ENCODE measurements around the gene MPV17L. TPM values are rescaled to one million over a fixed set of nuclear protein-coding genes. Genes with fewer than 3 reads are reported as not detected.

Gene MPV17L
- polyA plus RNA-seq, 1 of the 3 experiments (the other 2 are of a cell fraction), result 0.43 TPM

- CTCF ChIA-PET, result interaction anchor here (1.1 kb wide), 1 partner anchor 100 kb away, joined by 3 read pairs; no protein-coding TSS in a partner anchor
- POLR2A ChIA-PET, result no interaction called here
These were observed 55.1 kb downstream of the MPV17L start for GRCh38 chr16:15450624-15451023.

GRCh38 chr16:15451098-15451731 is 55.7 kb downstream of the MPV17L start:
- POLR2A ChIA-PET, result no interaction called here
- CTCF ChIA-PET, result no interaction called here

More at GRCh38 chr16:15450624-15451023, 55.1 kb downstream of the MPV17L start:
- Histone ChIP-seq H3K9me3 (no peaks in the 10 kb centered on the region), H2AFZ (ENCODE audit: low read depth) (no peak overlapping the region), H3K27ac (ENCODE audit: low read depth in 2 of 2, low read length in 1 of 2) (no peak overlapping the region), H3K4me1 (ENCODE audit: control insufficient read depth in 1 of 2, insufficient read depth in 2 of 2, low read depth in 1 of 2, low read length in 1 of 2) (no peaks in the 10 kb centered on the region), H3K4me2 (no peak overlapping the region), H3K27me3 (ENCODE audit: insufficient read depth) (no peaks in the 10 kb centered on the region), H3K4me3 (ENCODE audit: low read depth in 2 of 2, low read length in 1 of 2) (no peak overlapping the region), H3K79me2 (ENCODE audit: insufficient read depth) (peaks cover 11% of the 10 kb centered on the region; the same call in 1 of the 2 replicates), H3K9me2 (no peaks in the 10 kb centered on the region), H3K9ac (no peak overlapping the region), H3K36me3 (replicated peaks in 1 of 2; ENCODE audit: control insufficient read depth in 1 of 2, insufficient read depth in 2 of 2, low read length in 1 of 2) (peaks cover 0 to 1% of the 10 kb centered on the region in 2 experiments), H4K20me1 (ENCODE audit: insufficient read depth) (no peaks in the 10 kb centered on the region), H3F3A (replicated peaks; ENCODE audit: insufficient read depth) (no peaks in the 10 kb centered on the region)
- TF ChIP-seq FOSL2 (IDR thresholded peaks at IDR 0.05; ENCODE audit: borderline replicate concordance, low read depth) (no peak), ELF1 (IDR thresholded peaks at IDR 0.05) (no peak)
- WGBS (ENCODE audit: low lambda C conversion rate), result 95% methylated on average over 6 of the region's 6 CpGs
- DNase-seq, result no peak

GRCh38 chr16:15452246-15452855 is 56.8 kb downstream of the MPV17L start:
- Histone ChIP-seq H3K9me2 (no peaks in the 10 kb centered on the region), H3K27ac (ENCODE audit: low read depth in 2 of 2, low read length in 1 of 2) (no peak overlapping the region), H3K9ac (no peak overlapping the region), H3F3A (replicated peaks; ENCODE audit: insufficient read depth) (no peaks in the 10 kb centered on the region), H3K27me3 (ENCODE audit: insufficient read depth) (no peaks in the 10 kb centered on the region), H4K20me1 (ENCODE audit: insufficient read depth) (no peaks in the 10 kb centered on the region), H2AFZ (ENCODE audit: low read depth) (no peak overlapping the region), H3K4me2 (no peak overlapping the region), H3K79me2 (ENCODE audit: insufficient read depth) (peaks cover 6% of the 10 kb centered on the region; the same call in 1 of the 2 replicates), H3K36me3 (replicated peaks in 1 of 2; ENCODE audit: control insufficient read depth in 1 of 2, insufficient read depth in 2 of 2, low read length in 1 of 2) (no peaks in the 10 kb centered on the region), H3K4me3 (ENCODE audit: low read depth in 2 of 2, low read length in 1 of 2) (no peak overlapping the region), H3K4me1 (ENCODE audit: control insufficient read depth in 1 of 2, insufficient read depth in 2 of 2, low read depth in 1 of 2, low read length in 1 of 2) (no peaks in the 10 kb centered on the region), H3K9me3 (no peaks in the 10 kb centered on the region)
- WGBS (ENCODE audit: low lambda C conversion rate), result 88% methylated on average over 8 of the region's 8 CpGs
- POLR2A ChIA-PET, result no interaction called here
- CTCF ChIA-PET, result interaction anchor here (0.7 kb wide), 1 partner anchor 77 kb away, joined by 4 read pairs; no protein-coding TSS in a partner anchor
- DNase-seq, result no peak
- no peak for TF ChIP-seq FOXM1 (IDR thresholded peaks at IDR 0.05; ENCODE audit: low read depth)
- no peak for TF ChIP-seq MXI1 (IDR thresholded peaks at IDR 0.05; ENCODE audit: low read depth, low read length)
- TF ChIP-seq USF1 (IDR thresholded peaks at IDR 0.05; ENCODE audit: borderline replicate concordance, low read depth), result no peak
- no peak for TF ChIP-seq TCF12 (IDR thresholded peaks at IDR 0.05)
- no peak for TF ChIP-seq GABPA (IDR thresholded peaks at IDR 0.05; ENCODE audit: low read depth)
- TF ChIP-seq RAD21 (IDR thresholded peaks at IDR 0.05; ENCODE audit: low read length), result no peak
- TF ChIP-seq RCOR1 (IDR thresholded peaks at IDR 0.05; ENCODE audit: low read length), result no peak
- TF ChIP-seq JUND (IDR thresholded peaks at IDR 0.05), result no peak
- TF ChIP-seq YY1 (IDR thresholded peaks at IDR 0.05; ENCODE audit: low read depth), result no peak
- no peak for TF ChIP-seq CHD2 (IDR thresholded peaks at IDR 0.05; ENCODE audit: low read length, partially characterized antibody)
- no peak for TF ChIP-seq TEAD4 (IDR thresholded peaks at IDR 0.05; ENCODE audit: borderline replicate concordance, insufficient read depth)
- no peak for TF ChIP-seq MAX (IDR thresholded peaks at IDR 0.05; ENCODE audit: low read depth)

More at GRCh38 chr16:15451098-15451731, 55.7 kb downstream of the MPV17L start:
- no peaks in the 10 kb centered on the region for H3K9me3 ChIP-seq
- no peak overlapping the region for H3K27ac ChIP-seq (ENCODE audit: low read depth in 2 of 2, low read length in 1 of 2)
- no peaks in the 10 kb centered on the region for H3F3A ChIP-seq (replicated peaks; ENCODE audit: insufficient read depth)
- H3K4me1 ChIP-seq (ENCODE audit: control insufficient read depth in 1 of 2, insufficient read depth in 2 of 2, low read depth in 1 of 2, low read length in 1 of 2), result no peaks in the 10 kb centered on the region
- H3K4me2 ChIP-seq, result no peak overlapping the region
- no peaks in the 10 kb centered on the region for H4K20me1 ChIP-seq (ENCODE audit: insufficient read depth)
- H3K79me2 ChIP-seq (ENCODE audit: insufficient read depth), result peaks cover 11% of the 10 kb centered on the region; the same call in 1 of the 2 replicates
- TF ChIP-seq EP300 (IDR thresholded peaks at IDR 0.05; ENCODE audit: borderline replicate concordance in 1 of 2, low read depth in 1 of 2, low read length in 1 of 2) (no peak), NRF1 (IDR thresholded peaks at IDR 0.05; ENCODE audit: low read depth, low read length) (no peak), YY1 (IDR thresholded peaks at IDR 0.05; ENCODE audit: low read depth) (no peak), FOSL2 (IDR thresholded peaks at IDR 0.05; ENCODE audit: borderline replicate concordance, low read depth) (no peak), SMC3 (IDR thresholded peaks at IDR 0.05; ENCODE audit: low read depth, low read length) (no peak), IRF3 (IDR thresholded peaks at IDR 0.05; ENCODE audit: low read depth, low read length) (no peak), GABPA (IDR thresholded peaks at IDR 0.05; ENCODE audit: low read depth) (no peak), JUND (IDR thresholded peaks at IDR 0.05) (no peak), RCOR1 (IDR thresholded peaks at IDR 0.05; ENCODE audit: low read length) (no peak), TCF12 (IDR thresholded peaks at IDR 0.05) (no peak), FOXJ3 (CRISPR knock-in tag; IDR thresholded peaks at IDR 0.05) (no peak)
- no peaks in the 10 kb centered on the region for H3K9me2 ChIP-seq
- H3K27me3 ChIP-seq (ENCODE audit: insufficient read depth), result no peaks in the 10 kb centered on the region
- DNase-seq, result no peak
- H3K36me3 ChIP-seq (replicated peaks in 1 of 2; ENCODE audit: control insufficient read depth in 1 of 2, insufficient read depth in 2 of 2, low read length in 1 of 2), result no peaks in the 10 kb centered on the region
- no peak overlapping the region for H2AFZ ChIP-seq (ENCODE audit: low read depth)
- H3K9ac ChIP-seq, result no peak overlapping the region
- 93% methylated on average over 10 of the region's 10 CpGs for WGBS (ENCODE audit: low lambda C conversion rate)
- no peak overlapping the region for H3K4me3 ChIP-seq (ENCODE audit: low read depth in 2 of 2, low read length in 1 of 2)

All from SK-N-SH (cell line).